Measurements from ENCODE around the gene CORO2A.
"Not testable (repeated sequence)": the region's sequence is repeated elsewhere in the genome, so short reads cannot be mapped to it uniquely, and the experiment has no call there.

The CORO2A gene

DNA sequence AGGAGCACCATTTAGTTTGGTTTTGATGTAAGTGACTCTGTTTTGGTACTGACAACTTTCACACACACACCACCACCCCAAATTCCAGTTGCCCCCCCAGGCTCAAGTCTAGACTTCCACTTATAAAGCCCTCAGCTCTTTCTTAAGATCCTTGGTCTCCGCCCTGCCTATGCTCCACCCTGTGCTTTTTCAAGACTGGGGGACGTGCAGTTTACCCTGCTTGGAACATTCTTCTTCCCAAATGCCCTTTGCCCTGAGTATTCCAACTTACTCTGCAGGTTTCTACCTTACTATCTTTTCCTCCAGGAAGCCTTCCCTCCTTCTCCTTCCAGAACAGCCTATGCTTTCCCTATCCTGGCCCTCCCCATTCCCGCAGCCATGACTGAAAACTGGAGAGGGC lies 72.0 kb downstream of the CORO2A start:
- H3K4me2 ChIP-seq (ENCODE audit: insufficient read depth, low read length), result peak overlapping the region; percentile 39; the same call in 1 of the 2 replicates
- peaks cover 48% of the 10 kb centered on the region for H3K4me1 ChIP-seq (ENCODE audit: insufficient read depth, low read length)
- H4K20me1 ChIP-seq (ENCODE audit: insufficient read depth, low read length), result no peaks in the 10 kb centered on the region
- H3K9me3 ChIP-seq (ENCODE audit: insufficient read depth, low read length, severe bottlenecking), result no peaks in the 10 kb centered on the region
- peaks cover 21% of the 10 kb centered on the region for H3K36me3 ChIP-seq (ENCODE audit: insufficient read depth, low read length)
- H3K27ac ChIP-seq (ENCODE audit: low read length), result peak overlapping the region; percentile 28; the same call in 1 of the 2 replicates
- H3K9ac ChIP-seq (ENCODE audit: low read depth, low read length), result no peak overlapping the region
- DNase-seq (no peak), ATAC-seq (ENCODE audit: insufficient read depth, low read depth) (no peak)
- TF ChIP-seq EZH2 (IDR thresholded peaks at IDR 0.05; ENCODE audit: borderline replicate concordance, low read depth, low read length, severe bottlenecking), result no peak
- TF ChIP-seq, protein P1, sequence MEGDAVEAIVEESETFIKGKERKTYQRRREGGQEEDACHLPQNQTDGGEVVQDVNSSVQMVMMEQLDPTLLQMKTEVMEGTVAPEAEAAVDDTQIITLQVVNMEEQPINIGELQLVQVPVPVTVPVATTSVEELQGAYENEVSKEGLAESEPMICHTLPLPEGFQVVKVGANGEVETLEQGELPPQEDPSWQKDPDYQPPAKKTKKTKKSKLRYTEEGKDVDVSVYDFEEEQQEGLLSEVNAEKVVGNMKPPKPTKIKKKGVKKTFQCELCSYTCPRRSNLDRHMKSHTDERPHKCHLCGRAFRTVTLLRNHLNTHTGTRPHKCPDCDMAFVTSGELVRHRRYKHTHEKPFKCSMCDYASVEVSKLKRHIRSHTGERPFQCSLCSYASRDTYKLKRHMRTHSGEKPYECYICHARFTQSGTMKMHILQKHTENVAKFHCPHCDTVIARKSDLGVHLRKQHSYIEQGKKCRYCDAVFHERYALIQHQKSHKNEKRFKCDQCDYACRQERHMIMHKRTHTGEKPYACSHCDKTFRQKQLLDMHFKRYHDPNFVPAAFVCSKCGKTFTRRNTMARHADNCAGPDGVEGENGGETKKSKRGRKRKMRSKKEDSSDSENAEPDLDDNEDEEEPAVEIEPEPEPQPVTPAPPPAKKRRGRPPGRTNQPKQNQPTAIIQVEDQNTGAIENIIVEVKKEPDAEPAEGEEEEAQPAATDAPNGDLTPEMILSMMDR (IDR thresholded peaks at IDR 0.05; ENCODE audit: borderline replicate concordance, extremely low read depth, low read length, poor library complexity, severe bottlenecking), result no peak
- H3K27me3 ChIP-seq (ENCODE audit: insufficient read depth, low read length, poor library complexity), result no peaks in the 10 kb centered on the region
- H2AFZ ChIP-seq (ENCODE audit: low read depth, low read length), result 0 out of 2 replicates have a peak overlapping the region, but pooled peaks have one; percentile 16
- H3K79me2 ChIP-seq (ENCODE audit: insufficient read depth, low read length), result peaks cover 43% of the 10 kb centered on the region
- no peak overlapping the region for H3K4me3 ChIP-seq (ENCODE audit: low read depth in 1 of 2, low read length in 2 of 2)

DNA sequence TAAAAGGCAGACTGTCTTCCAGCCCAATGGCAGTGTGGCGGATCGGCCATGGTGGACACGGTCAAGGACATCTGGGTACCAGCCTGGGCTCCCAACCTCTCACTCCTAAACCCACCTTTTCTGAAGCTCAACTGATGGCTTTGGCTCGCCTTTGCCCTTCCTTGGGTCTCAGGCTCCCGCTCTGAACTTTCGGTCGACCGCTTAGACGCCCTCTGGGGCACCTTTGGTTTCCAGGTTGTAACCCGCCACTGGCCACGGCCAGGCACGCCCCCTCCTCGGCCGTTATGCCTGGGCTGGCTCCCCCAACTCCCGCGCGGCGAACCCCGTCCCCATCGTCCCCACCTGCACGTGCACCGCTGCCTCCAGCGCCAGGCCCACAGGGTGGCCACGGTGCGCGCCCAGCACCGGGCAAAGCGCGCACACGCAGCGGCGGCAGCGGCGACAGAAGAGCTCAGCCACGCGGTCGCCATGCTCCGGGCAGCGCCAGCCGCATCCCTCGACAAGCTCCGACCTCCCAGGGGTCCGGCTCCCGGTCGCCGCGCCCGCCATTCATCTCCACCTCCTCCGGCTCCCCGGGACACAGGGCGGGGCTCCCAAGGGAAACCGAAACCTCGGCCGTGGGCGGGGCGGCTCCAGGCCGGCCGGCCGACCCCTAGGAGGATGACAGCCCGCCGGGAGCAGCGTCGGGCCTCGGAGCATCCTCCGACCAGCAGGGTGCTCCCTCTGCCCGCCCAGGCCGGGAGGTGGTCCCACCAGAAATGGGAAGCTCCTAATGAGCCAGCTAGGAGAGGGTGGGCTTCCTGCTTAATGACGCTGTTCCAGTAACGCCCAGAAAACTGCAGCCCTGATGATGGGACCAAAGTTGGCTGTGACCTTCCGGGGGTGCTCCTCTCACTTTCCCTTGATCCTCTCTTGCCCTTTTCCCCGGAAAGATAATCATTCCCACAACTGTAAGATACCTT lies 73.5 kb downstream of the CORO2A start, which contains the start of gene TRIM14:
TRIM14 (minus strand) TSS at position 583 of the 962 bp plus-strand sequence; CDS start at position 549, 34 bp downstream.
- peaks cover 50% of the 10 kb centered on the region for H3K4me1 ChIP-seq (ENCODE audit: insufficient read depth, low read length)
- no peaks in the 10 kb centered on the region for H3K27me3 ChIP-seq (ENCODE audit: insufficient read depth, low read length, poor library complexity)
- H3K9ac ChIP-seq (ENCODE audit: low read depth, low read length), result peak within 1 kb of the TSS; percentile 76
- H3K27ac ChIP-seq (ENCODE audit: low read length), result peak within 1 kb of the TSS; percentile 93
- no peak for TF ChIP-seq EZH2 (IDR thresholded peaks at IDR 0.05; ENCODE audit: borderline replicate concordance, low read depth, low read length, severe bottlenecking)
- TF ChIP-seq, protein P1 (IDR thresholded peaks at IDR 0.05; ENCODE audit: borderline replicate concordance, extremely low read depth, low read length, poor library complexity, severe bottlenecking), result peak; percentile 35
- no peaks in the 10 kb centered on the region for H3K9me3 ChIP-seq (ENCODE audit: insufficient read depth, low read length, severe bottlenecking)
- peaks cover 52% of the 10 kb centered on the region for H3K79me2 ChIP-seq (ENCODE audit: insufficient read depth, low read length)
- no peaks in the 10 kb centered on the region for H4K20me1 ChIP-seq (ENCODE audit: insufficient read depth, low read length)
- H2AFZ ChIP-seq (ENCODE audit: low read depth, low read length), result peak within 1 kb of the TSS; percentile 97
- H3K4me3 ChIP-seq (ENCODE audit: low read depth in 1 of 2, low read length in 2 of 2), result peak within 1 kb of the TSS; percentile 38 to 64
- peak; percentile 70 for DNase-seq
- peaks cover 21% of the 10 kb centered on the region for H3K36me3 ChIP-seq (ENCODE audit: insufficient read depth, low read length)
- peak; percentile 74 for ATAC-seq (ENCODE audit: insufficient read depth, low read depth)
- peak within 1 kb of the TSS; percentile 83 for H3K4me2 ChIP-seq (ENCODE audit: insufficient read depth, low read length)

DNA sequence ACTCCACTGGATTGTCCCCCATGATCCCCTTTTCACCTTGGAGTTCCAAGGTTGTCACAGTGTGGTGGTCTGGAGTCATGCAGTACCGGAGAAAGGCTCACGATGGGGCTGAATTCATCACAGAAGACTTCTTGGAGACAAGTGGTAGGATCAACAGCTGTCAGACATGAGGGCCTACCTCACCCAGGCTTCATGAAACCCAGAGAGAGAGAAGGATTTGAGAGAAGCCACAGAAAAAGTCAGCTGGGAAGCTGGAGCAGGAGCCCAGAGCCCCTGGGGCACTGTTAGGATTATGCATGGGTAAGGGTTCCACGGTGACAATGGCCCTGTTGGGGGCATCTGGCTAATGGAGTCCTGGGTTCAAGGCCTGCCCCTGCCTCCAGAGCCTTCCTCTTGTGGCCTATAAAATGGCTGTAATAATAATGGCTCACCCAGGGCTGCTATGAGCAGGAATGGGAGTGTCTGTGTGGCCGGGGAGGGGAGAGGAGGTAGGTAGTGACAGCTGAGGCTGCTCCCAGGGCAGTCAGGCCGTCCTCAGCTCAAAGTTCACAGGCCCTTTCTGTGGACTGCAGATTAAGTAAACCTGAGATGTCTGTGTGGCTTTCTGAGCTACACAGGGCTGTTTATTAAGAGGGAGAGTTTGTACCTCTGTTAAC lies 74.3 kb downstream of the CORO2A start:
- ATAC-seq (ENCODE audit: insufficient read depth, low read depth) (peak; percentile 61), DNase-seq (peak; percentile 51)
- Histone ChIP-seq H3K4me2 (ENCODE audit: insufficient read depth, low read length) (peak overlapping the region; percentile 83), H3K27ac (ENCODE audit: low read length) (peak overlapping the region; percentile 93), H3K4me3 (ENCODE audit: low read depth in 1 of 2, low read length in 2 of 2) (peak overlapping the region; percentile 38 to 64; a peak in 3 of 4 replicates), H4K20me1 (ENCODE audit: insufficient read depth, low read length) (no peaks in the 10 kb centered on the region), H3K9me3 (ENCODE audit: insufficient read depth, low read length, severe bottlenecking) (no peaks in the 10 kb centered on the region), H3K4me1 (ENCODE audit: insufficient read depth, low read length) (peaks cover 50% of the 10 kb centered on the region), H3K27me3 (ENCODE audit: insufficient read depth, low read length, poor library complexity) (no peaks in the 10 kb centered on the region), H3K9ac (ENCODE audit: low read depth, low read length) (peak overlapping the region; percentile 76), H3K79me2 (ENCODE audit: insufficient read depth, low read length) (peaks cover 54% of the 10 kb centered on the region), H3K36me3 (ENCODE audit: insufficient read depth, low read length) (peaks cover 21% of the 10 kb centered on the region), H2AFZ (ENCODE audit: low read depth, low read length) (peak overlapping the region; percentile 97)
- TF ChIP-seq EZH2 (IDR thresholded peaks at IDR 0.05; ENCODE audit: borderline replicate concordance, low read depth, low read length, severe bottlenecking), result no peak
- TF ChIP-seq, protein P1 (IDR thresholded peaks at IDR 0.05; ENCODE audit: borderline replicate concordance, extremely low read depth, low read length, poor library complexity, severe bottlenecking), result peak; percentile 60

DNA sequence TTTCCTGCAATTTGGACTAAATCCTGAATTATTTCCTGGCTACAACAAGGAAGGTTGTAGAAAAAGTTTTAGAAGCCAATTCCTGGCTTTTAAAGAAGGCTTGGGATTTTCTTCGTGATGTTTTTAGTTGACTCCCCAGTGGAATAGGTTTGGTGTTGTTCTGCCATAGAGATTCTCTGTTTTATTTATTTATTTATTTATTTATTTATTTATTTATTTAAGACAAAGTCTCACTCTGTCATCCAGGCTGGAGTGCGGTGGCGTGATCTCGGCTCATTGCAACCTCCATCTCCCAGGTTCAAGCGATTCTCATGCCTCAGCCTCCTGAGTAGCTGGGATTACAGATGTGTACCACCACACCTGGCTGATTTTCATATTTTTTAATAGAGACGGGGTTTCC lies 75.3 kb downstream of the CORO2A start:
- peaks cover 59% of the 10 kb centered on the region for H3K79me2 ChIP-seq (ENCODE audit: insufficient read depth, low read length)
- H3K36me3 ChIP-seq (ENCODE audit: insufficient read depth, low read length), result peaks cover 21% of the 10 kb centered on the region
- H3K4me2 ChIP-seq (ENCODE audit: insufficient read depth, low read length); DNase-seq; H3K9me3 ChIP-seq (ENCODE audit: insufficient read depth, low read length, severe bottlenecking); H3K27ac ChIP-seq (ENCODE audit: low read length); ATAC-seq (ENCODE audit: insufficient read depth, low read depth); H2AFZ ChIP-seq (ENCODE audit: low read depth, low read length); H3K4me3 ChIP-seq (ENCODE audit: low read depth in 1 of 2, low read length in 2 of 2); H3K9ac ChIP-seq (ENCODE audit: low read depth, low read length); H3K27me3 ChIP-seq (ENCODE audit: insufficient read depth, low read length, poor library complexity); H4K20me1 ChIP-seq (ENCODE audit: insufficient read depth, low read length): not testable (repeated sequence)
- peaks cover 50% of the 10 kb centered on the region for H3K4me1 ChIP-seq (ENCODE audit: insufficient read depth, low read length)
